GM12878 (cell line): ENCODE data around the gene IQCH. TPM values are rescaled to one million over a fixed set of nuclear protein-coding genes. Genes with fewer than 3 reads are reported as not detected.

Experiments
- ATAC-seq: fragments of 200-7000 bp; cut with Tn5 transposase; 3 replicates; pipeline ENCODE4 v1.9.1; 2020; ENCODE audit warnings: mild to moderate bottlenecking, moderate library complexity
- BruUV-seq: library from RNA; stranded (reverse); fragments of 400-500 nt; replicated peaks from 2 replicates; lab custom pipeline; 2021; lab: Mats Ljungman, UMichigan
- CTCF ChIA-PET: fragments of 300-600 bp; sonication (Branson Sonifier 250); formaldehyde crosslinking; extraction: SDS; loops from one replicate; lab custom pipeline; 2021; ENCODE audit warnings: inconsistent platforms; lab: Yijun Ruan, JAX
- POLR2A ChIA-PET: fragments of 350-600 bp; formaldehyde crosslinking; extraction: SDS; loops from one replicate; lab custom pipeline; 2021; ENCODE audit warnings: inconsistent platforms; lab: Charles Lee
- RAD21 ChIA-PET: fragments of 300-600 bp; sonication (Branson Sonifier 250); formaldehyde crosslinking; loops from one replicate; lab custom pipeline; 2023; ENCODE audit warnings: antibody characterized with exemption; ENCODE audit not compliant: unreplicated experiment; lab: Charles Lee
- SMC1A ChIA-PET: fragments of 300-600 bp; sonication (Branson Sonifier 250); formaldehyde crosslinking; loops from one replicate; lab custom pipeline; 2023; ENCODE audit not compliant: unreplicated experiment, uncharacterized antibody; lab: Charles Lee
- DNase-seq: peaks from one replicate; pipeline ENCODE4 v3.0.0-alpha.2; 2011; ENCODE audit warnings: low read depth, low spot score
- FAIRE-seq: peaks from 3 replicates; lab custom pipeline; 2011; peaks lifted over from hg19 to GRCh38; lab: Jason Lieb, UNC
- H2AFZ ChIP-seq: 2 replicates; pipeline ENCODE4 v1.6.0; 2011; ENCODE audit warnings: low read depth, low read length, control low read depth; ENCODE audit not compliant: control insufficient read depth
- H3K27ac ChIP-seq: 2 replicates; pipeline ENCODE4 v1.5.1; 2011; ENCODE audit warnings: control low read depth; ENCODE audit not compliant: control insufficient read depth, insufficient read depth
- H3K27me3 ChIP-seq, 2 experiments: replicated peaks in 1 of 2; 2 replicates each; pipeline versions ENCODE4 v1.6.0 to v1.6.1; 2011; ENCODE audit warnings: low read length in 1 of 2; ENCODE audit not compliant: control insufficient read depth in 2 of 2, insufficient read depth in 2 of 2
- H3K36me3 ChIP-seq, 2 experiments: 2 replicates each; pipeline ENCODE4 v1.5.1; 2011; ENCODE audit warnings: low read length in 1 of 2; ENCODE audit not compliant: control insufficient read depth in 2 of 2, insufficient read depth in 2 of 2
- H3K4me1 ChIP-seq: 2 replicates; pipeline ENCODE4 v1.6.1; 2011; ENCODE audit warnings: mild to moderate bottlenecking, low read length, moderate library complexity, mixed read lengths; ENCODE audit not compliant: control insufficient read depth, insufficient read depth
- H3K4me2 ChIP-seq: 2 replicates; pipeline ENCODE4 v1.6.0; 2011; ENCODE audit warnings: control low read depth; ENCODE audit not compliant: control insufficient read depth, insufficient read depth
- H3K4me3 ChIP-seq: fragments of 200-600 bp; sonication (generic); 2 replicates; pipeline ENCODE4 v1.5.1; 2016
- H3K79me2 ChIP-seq: 2 replicates; pipeline ENCODE4 v1.6.0; 2011; ENCODE audit warnings: low read length; ENCODE audit not compliant: control insufficient read depth, insufficient read depth
- H3K9ac ChIP-seq: 2 replicates; pipeline ENCODE4 v1.8.0; 2011; ENCODE audit warnings: low read length, control low read depth, mixed read lengths; ENCODE audit not compliant: control insufficient read depth, insufficient read depth
- H3K9me3 ChIP-seq: replicated peaks from 3 replicates; pipeline ENCODE4 v1.5.1; 2011; ENCODE audit warnings: mild to moderate bottlenecking, low read length; ENCODE audit not compliant: control insufficient read depth, insufficient read depth
- H4K20me1 ChIP-seq: 2 replicates; pipeline ENCODE4 v1.6.0; 2011; ENCODE audit not compliant: control insufficient read depth, insufficient read depth
- CTCF ChIP-seq, 3 experiments: IDR thresholded peaks in 2 of 3; conservative IDR thresholded peaks in 1 of 3; 2 replicates each; pipeline ENCODE4 v1.5.1; 2011; ENCODE audit warnings: low read depth in 3 of 3, low read length in 3 of 3, mild to moderate bottlenecking in 3 of 3, control low read depth in 2 of 3, moderate library complexity in 2 of 3, inconsistent platforms in 1 of 3, mixed read lengths in 1 of 3; ENCODE audit not compliant: control insufficient read depth in 2 of 3, insufficient read depth in 1 of 3; ENCODE audit errors: extremely low read depth in 1 of 3
- E2F4 ChIP-seq: IDR thresholded peaks from 2 replicates; pipeline ENCODE4 v1.6.1; 2012; ENCODE audit warnings: low read depth, low read length, improper control_type of control experiment
- ETV6 ChIP-seq, 2 experiments: fragments of 450-650 bp in 1 of 2; IDR thresholded peaks in 1 of 2; conservative IDR thresholded peaks in 1 of 2; 2 replicates each; pipeline ENCODE4 v1.6.1; 2014; ENCODE audit warnings: antibody characterized with exemption in 1 of 2, borderline replicate concordance in 1 of 2, low read depth in 1 of 2, mild to moderate bottlenecking in 1 of 2, moderate library complexity in 1 of 2
- ZBTB40 ChIP-seq: fragments of 450-650 bp; IDR thresholded peaks from 2 replicates; pipeline ENCODE4 v1.6.1; 2016; ENCODE audit warnings: mild to moderate bottlenecking, moderate library complexity, borderline replicate concordance
- WGBS: methylation state at CpG from one replicate; pipeline ENCODE4 v1.1.6; 2016; ENCODE audit warnings: low lambda C conversion rate; ENCODE audit not compliant: insufficient replicate concordance, insufficient coverage; ENCODE audit errors: missing lambda C conversion rate; 5-methylcytosine and 5-hydroxymethylcytosine counted together
- in situ Hi-C: fragments of 300-500 bp; cut with MboI; formaldehyde crosslinking; loops from 9 replicates; pipeline ENCODE4 v1.14.3; 2018; ENCODE audit warnings: mixed read lengths
- intact Hi-C: fragments of 100-400 bp; cut with micrococcal nuclease; formaldehyde crosslinking; loops from one replicate; pipeline ENCODE4 v1.14.2; 2022; ENCODE audit not compliant: unreplicated experiment
- polyA plus RNA-seq, 11 experiments: library from polyadenylated mRNA; depleted of rRNA in 4 of 11; unstranded in 6 of 11; stranded (reverse) in 5 of 11; fragments of >200 nt; fragmentation: Nextera tagmentation in 4 of 11; fragmentation: Illumina TruSeq in 1 of 11; extraction: Ambion mirVana in 4 of 11; extraction: Trizol in 1 of 11; gene quantifications; 1 replicate in 1 of 11; 2 replicates in 10 of 11; pipeline versions ENCODE4 v1.2.1 to v1.2.3, GENCODE V29; 2011 to 2016; ENCODE audit warnings: inconsistent platforms in 2 of 11, missing spikeins in 2 of 11, low read depth in 1 of 11
- total RNA-seq, 4 experiments: library from RNA; depleted of rRNA in 3 of 4; stranded (reverse); fragments of >200 nt in 3 of 4; fragmentation: Illumina TruSeq in 1 of 4; extraction: Trizol in 1 of 4; gene quantifications; 2 replicates each; pipeline versions ENCODE4 v1.2.1 to v1.2.3, GENCODE V29; 2013 to 2021

IQCH gene
- total and polyA plus RNA-seq, 10 of the 15 experiments (the other 5 are each of a cell fraction or from before 2014, with no cell fraction given) = 0.29 to 1.3 (median 0.99) TPM

GRCh38 chr15:67396114-67396513, 141.5 kb downstream of the IQCH start:
- 48% methylated on average over 5 of the region's 5 CpGs for WGBS
- CTCF ChIA-PET = no interaction called here
- RAD21 ChIA-PET = no interaction called here
- Histone ChIP-seq H3K4me3 (no peak overlapping the region), H2AFZ (no peak overlapping the region), H3K36me3 (no peaks in the 10 kb centered on the region), H3K4me2 (no peak overlapping the region), H3K9ac (no peak overlapping the region), H3K4me1 (no peaks in the 10 kb centered on the region), H3K27me3 (no peaks in the 10 kb centered on the region; a peak in 1 of 4 replicates), H3K9me3 (no peaks in the 10 kb centered on the region), H3K79me2 (no peaks in the 10 kb centered on the region), H3K27ac (no peak overlapping the region), H4K20me1 (no peaks in the 10 kb centered on the region)
- POLR2A ChIA-PET = interaction anchor here (0.6 kb wide), 1 partner anchor 1007 kb away, joined by 4 read pairs; no protein-coding TSS in a partner anchor
- no TSS peak for BruUV-seq
- intact Hi-C loops = no loop called here
- ATAC-seq (no peak), DNase-seq (no peak), FAIRE-seq (no peak)
- SMC1A ChIA-PET = interaction anchor here (1.1 to 2.1 kb wide), 2 partner anchors 10 to 11 kb away, joined by 3 to 8 read pairs; no protein-coding TSS in a partner anchor
- no peak for TF ChIP-seq E2F4
- in situ Hi-C loops = no loop called here

- DNase-seq (no peak), FAIRE-seq (no peak), ATAC-seq (no peak)
- Histone ChIP-seq H3K9ac (no peak overlapping the region), H3K27me3 (no peaks in the 10 kb centered on the region; a peak in 1 of 4 replicates), H3K9me3 (no peaks in the 10 kb centered on the region), H3K79me2 (no peaks in the 10 kb centered on the region), H3K4me2 (no peak overlapping the region), H4K20me1 (no peaks in the 10 kb centered on the region), H3K4me1 (no peaks in the 10 kb centered on the region), H3K36me3 (no peaks in the 10 kb centered on the region), H3K27ac (no peak overlapping the region), H2AFZ (no peak overlapping the region), H3K4me3 (no peak overlapping the region)
- POLR2A ChIA-PET = no interaction called here
- intact Hi-C loops = no loop called here
- in situ Hi-C loops = no loop called here
- CTCF ChIA-PET = no interaction called here
- no TSS peak for BruUV-seq
- SMC1A ChIA-PET = interaction anchor here (1.3 to 2.1 kb wide), 2 partner anchors 12 to 13 kb away, joined by 4 to 8 read pairs; no protein-coding TSS in a partner anchor
- RAD21 ChIA-PET = no interaction called here
- 46% methylated on average over 1 of the region's 1 CpG for whole genome bisulfite sequencing
- TF ChIP-seq CTCF (IDR thresholded peaks at IDR 0.05 in 2 of 3, conservative IDR thresholded peaks at IDR 0.05 in 1 of 3; ENCODE audit: control insufficient read depth in 2 of 3, extremely low read depth in 1 of 3, insufficient read depth in 1 of 3, low read depth in 3 of 3, low read length in 3 of 3) (no peak), ZBTB40 (no peak), ETV6 (conservative IDR thresholded peaks at IDR 0.05 in 1 of 2, IDR thresholded peaks at IDR 0.05 in 1 of 2; ENCODE audit: borderline replicate concordance in 1 of 2, low read depth in 1 of 2) (no peak)
These were observed 142.6 kb downstream of the IQCH start for GRCh38 chr15:67397139-67397538.
